Stimulated activated CD4-positive, alpha-beta T cell treated with anti-CD3 and anti-CD28 coated beads, Interleukin-4, amount 100 ng/mL, for 1 hour (primary cell): ENCODE measurements around the gene RPN1.
"Not testable (repeated sequence)": the region's sequence is repeated elsewhere in the genome, so short reads cannot be mapped to it uniquely, and the experiment has no call there.

Source experiments
- DNase-seq: peaks from one replicate; pipeline ENCODE4 v3.0.0-alpha.2; 2020

The RPN1 gene

DNA sequence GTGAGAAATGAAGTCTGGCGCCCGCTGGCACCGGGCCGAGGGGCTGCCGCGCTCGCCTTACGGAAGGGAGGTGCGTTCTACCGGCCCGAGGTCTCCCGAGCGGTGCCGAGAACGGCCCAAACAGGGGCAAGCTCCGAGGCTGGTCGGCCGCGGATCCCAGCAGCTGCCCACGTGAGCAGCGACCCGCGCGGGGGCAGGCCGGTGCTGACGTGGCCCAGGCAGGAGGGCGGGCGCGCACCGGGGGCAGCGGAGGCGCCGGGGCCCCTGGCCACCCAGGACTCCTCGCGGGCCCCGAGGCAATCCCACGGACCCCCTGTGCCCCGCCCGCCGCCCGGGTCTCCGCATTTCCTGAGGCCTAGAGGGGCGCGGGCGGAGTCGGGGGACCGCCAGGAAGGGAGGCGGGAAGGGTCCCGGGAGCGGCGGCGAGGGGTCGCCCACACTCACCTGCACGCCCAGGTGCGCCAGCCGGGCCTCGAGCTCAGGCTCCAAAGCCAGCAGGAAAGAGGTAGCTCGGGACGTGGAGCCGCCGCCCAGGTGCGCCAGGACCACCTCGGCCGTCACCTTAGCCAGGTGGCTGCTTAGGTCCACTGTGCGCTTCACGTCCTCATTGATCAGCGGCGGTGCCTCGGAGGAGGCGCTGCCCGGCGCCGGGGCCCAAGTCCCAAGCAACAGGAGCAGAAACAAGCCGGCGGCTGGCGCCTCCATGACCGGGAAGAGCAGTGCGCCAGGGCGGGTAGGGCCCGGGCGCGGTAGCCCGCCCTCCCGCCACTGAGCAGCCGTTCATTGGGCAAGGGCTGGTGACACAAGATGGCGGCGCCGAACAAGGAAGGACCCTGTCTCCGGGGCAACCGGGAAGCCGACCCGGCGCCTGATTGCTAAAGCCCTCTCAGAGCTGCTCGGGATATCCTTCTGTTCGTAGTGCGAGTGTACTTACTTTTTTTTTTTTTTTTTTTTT, at the start of gene RPN1:
Gene RPN1 (minus strand): TSS at position 723 of the 955 bp plus-strand sequence. CDS start 18 bp downstream, at position 705.
- peak; percentile 95 for DNase-seq

- DNase-seq, result peak; percentile 26
These were observed 47.8 kb upstream of the RPN1 start for GRCh38 chr3:128698211-128699047.

DNA sequence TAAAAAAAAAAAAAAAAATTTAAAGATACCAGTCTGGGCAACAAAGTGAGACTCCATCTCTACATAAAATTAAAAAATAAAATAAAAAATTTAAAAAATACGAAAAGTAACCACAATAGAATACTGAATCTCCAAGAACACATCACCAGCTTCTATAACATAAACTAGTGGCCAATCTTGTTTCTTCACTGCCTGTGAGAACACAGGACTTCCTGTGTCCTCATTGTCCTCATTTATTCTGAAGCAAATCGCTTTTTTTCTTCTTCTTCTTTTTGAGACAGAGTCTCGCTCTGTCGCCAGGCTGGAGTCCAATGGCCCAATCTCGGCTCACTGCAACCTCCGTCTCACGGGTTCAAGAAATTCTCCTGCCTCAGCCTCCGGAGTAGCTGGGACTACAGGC, 46.7 kb upstream of the RPN1 start:
- no peak for DNase-seq

DNA sequence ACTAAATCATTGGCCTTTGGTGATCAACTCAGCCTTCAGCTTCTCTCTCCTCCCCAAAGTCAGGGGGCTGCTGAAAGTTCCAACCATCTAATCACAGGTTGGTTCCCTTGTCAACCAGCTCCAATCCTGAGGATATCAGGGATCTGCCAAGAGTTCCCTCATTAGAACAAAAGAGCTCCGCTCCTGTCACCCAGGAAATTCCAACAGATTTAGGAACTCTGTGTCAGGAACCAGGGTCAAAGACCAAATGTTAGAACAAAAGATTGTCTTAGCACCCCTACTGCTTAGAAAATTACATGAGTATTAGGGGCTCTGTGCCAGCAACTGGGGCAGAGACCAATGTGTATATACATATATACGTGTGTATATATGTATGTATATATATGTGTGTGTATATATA, 43.1 kb upstream of the RPN1 start:
- DNase-seq, result no peak

DNA sequence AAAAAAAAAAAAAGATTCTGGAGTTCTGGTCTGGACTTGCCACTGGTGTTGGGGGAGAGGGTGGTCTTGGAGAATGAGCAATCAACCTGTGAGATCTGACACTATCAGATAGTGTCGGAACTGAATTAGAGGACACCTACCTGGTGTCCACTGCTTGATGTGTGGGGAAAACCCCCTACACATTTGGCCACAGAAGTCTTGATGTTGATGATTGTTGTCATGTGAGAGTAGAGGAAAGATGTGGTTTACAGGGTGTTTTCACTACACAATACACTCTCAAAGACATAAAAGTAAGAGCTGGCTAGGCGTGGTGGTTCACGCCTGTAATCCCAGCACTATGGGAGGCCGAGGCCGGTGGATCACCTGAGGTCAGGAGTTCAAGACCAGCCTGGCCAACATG, 38.4 kb upstream of the RPN1 start:
- DNase-seq, result no peak

DNA sequence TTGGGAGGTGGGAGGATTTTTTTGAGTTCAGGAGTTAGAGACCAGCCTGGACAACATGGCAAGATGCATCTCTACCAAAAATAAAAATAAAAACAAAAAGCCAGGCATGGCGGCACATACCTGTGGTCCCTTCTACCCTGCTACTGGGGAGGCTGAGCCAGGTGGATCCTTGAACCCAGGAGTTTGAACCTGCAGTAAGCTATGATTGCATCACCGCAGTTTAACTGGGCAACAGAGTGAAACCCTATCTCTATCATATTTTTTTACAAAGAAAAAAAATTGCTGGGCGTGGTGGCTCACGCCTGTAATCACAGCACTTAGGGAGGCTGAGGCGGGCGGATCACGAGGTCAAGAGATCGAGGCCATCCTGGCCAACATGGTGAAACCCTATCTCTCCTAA, 35.8 kb upstream of the RPN1 start:
- no peak for DNase-seq

DNA sequence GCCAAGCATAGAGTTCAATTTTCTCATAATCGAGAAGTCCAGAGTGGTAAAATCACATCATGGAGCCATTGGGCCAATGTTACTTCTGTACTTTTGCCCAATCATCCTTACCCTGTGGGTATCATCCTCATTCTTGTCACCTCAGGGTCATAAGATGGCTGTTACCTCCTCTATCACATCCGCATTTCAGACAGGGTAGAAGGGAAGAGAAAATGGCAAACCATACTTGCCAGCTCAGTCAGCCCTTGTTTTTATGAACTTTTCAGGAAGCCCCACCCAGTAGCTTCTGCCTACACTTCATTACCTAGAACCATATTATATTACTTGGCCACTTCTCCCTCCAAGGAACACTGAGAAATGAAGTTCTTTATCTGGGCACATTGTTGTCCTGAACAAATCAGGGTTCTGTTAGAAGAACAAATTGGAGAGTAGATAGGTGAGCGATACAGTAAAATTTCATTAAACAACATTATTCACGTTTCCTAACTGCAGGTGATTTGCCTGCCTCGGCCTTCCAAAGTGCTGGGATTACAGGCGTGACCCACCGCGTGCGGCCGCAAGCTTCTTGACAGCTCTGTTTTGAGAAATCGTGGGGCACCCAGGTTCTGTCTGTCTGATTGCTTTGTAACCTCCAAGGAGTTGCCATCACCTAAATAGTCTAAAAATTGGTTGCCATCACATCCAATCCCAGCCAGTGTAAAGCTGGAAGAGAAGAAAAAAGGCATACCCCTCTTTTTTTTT, 34.5 kb upstream of the RPN1 start:
- DNase-seq, result no peak

- no peak for DNase-seq
These were observed 33.3 kb upstream of the RPN1 start for GRCh38 chr3:128683957-128684356.

GRCh38 chr3:128681369-128681829, 30.8 kb upstream of the RPN1 start:
- no peak for DNase-seq

GRCh38 chr3:128680603-128681368, 30.2 kb upstream of the RPN1 start:
- DNase-seq, result peak; percentile 96

GRCh38 chr3:128679338-128679737, 28.7 kb upstream of the RPN1 start:
- DNase-seq, result no peak

DNA sequence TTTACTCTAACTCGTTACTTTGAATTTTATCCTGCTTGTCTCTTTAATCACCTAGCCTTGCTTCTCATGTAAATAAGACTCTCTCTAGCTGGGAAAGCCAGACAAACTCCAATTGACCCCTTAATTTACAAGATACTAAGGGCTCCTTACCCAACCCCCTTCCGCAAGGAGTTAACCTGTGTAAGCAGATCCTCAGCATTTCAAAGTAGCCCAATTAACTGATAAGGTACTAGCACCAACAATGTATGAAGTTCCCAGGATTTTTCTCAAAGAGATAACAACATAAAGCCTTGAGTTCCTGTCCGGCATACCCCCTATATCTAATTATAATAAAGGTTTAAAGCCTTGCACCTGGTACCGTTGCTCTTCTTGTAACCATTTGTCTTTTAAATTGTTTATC, 25.2 kb upstream of the RPN1 start:
- DNase-seq, result not testable (repeated sequence)

- no peak for DNase-seq
These were observed 23.7 kb upstream of the RPN1 start for GRCh38 chr3:128674161-128674784.

DNA sequence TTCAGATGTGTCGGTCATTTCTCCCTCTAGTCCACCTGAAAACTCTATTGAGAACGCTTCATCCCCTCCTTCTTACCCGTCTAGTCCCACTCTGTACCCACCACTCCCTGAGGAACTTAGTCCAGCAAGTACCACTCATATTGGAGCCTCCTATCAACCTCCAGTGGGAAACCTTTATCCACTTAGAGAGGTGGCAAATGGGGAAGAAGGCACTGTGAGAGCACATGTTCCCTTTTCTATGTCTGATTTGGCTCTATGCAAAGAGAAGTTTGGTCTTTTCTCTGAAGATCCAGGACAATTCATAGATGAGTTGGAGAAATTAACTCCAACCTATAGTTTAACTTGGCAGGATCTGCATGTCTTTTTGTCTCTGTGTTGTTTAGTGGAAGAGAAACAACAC, 17.0 kb upstream of the RPN1 start:
- DNase-seq, result no peak

GRCh38 chr3:128665362-128666021, 14.9 kb upstream of the RPN1 start:
- no peak for DNase-seq

- DNase-seq, result no peak
These were observed 12.5 kb upstream of the RPN1 start for GRCh38 chr3:128663151-128663550.

- no peak for DNase-seq
These were observed 4.9 kb upstream of the RPN1 start for GRCh38 chr3:128655531-128655930.

- peak; percentile 20 for DNase-seq
These were observed 3.6 kb upstream of the RPN1 start for GRCh38 chr3:128653993-128654805.

GRCh38 chr3:128653383-128653992, 2.9 kb upstream of the RPN1 start:
- not testable (repeated sequence) for DNase-seq
